Sigmoid colon (tissue), 4 donors: ENCODE results near the gene FPR2.

ENCODE experiments used
- CTCF ChIP-seq, 4 experiments: fragments of 450-650 bp in 3 of 4; fragments of 200-600 bp in 1 of 4; IDR thresholded peaks; one replicate each; pipeline ENCODE4 v1.5.1; 2016 to 2019; ENCODE audit warnings: antibody characterized with exemption in 4 of 4, mild to moderate bottlenecking in 3 of 4, moderate library complexity in 2 of 4
- EP300 ChIP-seq, 4 donors: sonication (generic); formaldehyde crosslinking; IDR thresholded peaks; one replicate each; pipeline ENCODE4 v1.6.1; 2017; ENCODE audit warnings: antibody characterized with exemption in 4 of 4

- TF ChIP-seq CTCF (IDR thresholded peaks at IDR 0.05), result no peak
- no peak for TF ChIP-seq EP300 (IDR thresholded peaks at IDR 0.05)
Observed at GRCh38 chr19:51798062-51798461, 37.1 kb downstream of the FPR2 start.
